IMR-90 (cell line): ENCODE data around the gene HSPD1. TPM values are rescaled to one million over a fixed set of nuclear protein-coding genes. Genes with fewer than 3 reads are reported as not detected.

ENCODE experiments used
- ATAC-seq: fragments of 200-7000 bp; cut with Tn5 transposase; 2 replicates; pipeline ENCODE4 v1.9.1; 2020; ENCODE audit warnings: low read depth, mild to moderate bottlenecking, moderate library complexity
- BruUV-seq: library from RNA; stranded (reverse); fragments of 400-500 nt; replicated peaks from 2 replicates; lab custom pipeline; 2021; lab: Mats Ljungman, UMichigan
- CTCF ChIA-PET: fragments of 300-600 bp; formaldehyde crosslinking; extraction: SDS; loops from one replicate; lab custom pipeline; 2021; ENCODE audit warnings: antibody characterized with exemption; lab: Yijun Ruan, JAX
- POLR2A ChIA-PET: fragments of 300-600 bp; sonication (Branson Sonifier 250); formaldehyde crosslinking; loops from one replicate; lab custom pipeline; 2022; ENCODE audit warnings: antibody characterized with exemption; ENCODE audit not compliant: unreplicated experiment; lab: Charles Lee
- DNase-seq: peaks from one replicate; pipeline ENCODE4 v3.0.0; 2013
- H2AFZ ChIP-seq: replicated peaks from 2 replicates; pipeline ENCODE3; 2013; ENCODE audit warnings: low read length, mild to moderate bottlenecking; ENCODE audit not compliant: poor library complexity
- H2AK5ac ChIP-seq: 2 replicates; pipeline ENCODE4 v1.6.1; 2013; ENCODE audit warnings: low read depth, low read length, inconsistent platforms
- H2AK9ac ChIP-seq: replicated peaks from 2 replicates; pipeline ENCODE3; 2013; ENCODE audit warnings: mild to moderate bottlenecking, low read depth, low read length, moderate library complexity; ENCODE audit not compliant: poor library complexity
- H2BK120ac ChIP-seq: 2 replicates; pipeline ENCODE4 v1.6.1; 2013; ENCODE audit warnings: low read depth, low read length, inconsistent platforms
- H2BK15ac ChIP-seq: 3 replicates; pipeline ENCODE4 v1.6.1; 2013; ENCODE audit warnings: low read depth, low read length, inconsistent platforms
- H2BK20ac ChIP-seq: 2 replicates; pipeline ENCODE4 v1.6.1; 2013; ENCODE audit warnings: low read depth, mild to moderate bottlenecking, inconsistent platforms, low read length, moderate library complexity
- H2BK5ac ChIP-seq: 2 replicates; pipeline ENCODE4 v1.6.1; 2013; ENCODE audit warnings: mild to moderate bottlenecking, low read depth, low read length, inconsistent platforms; ENCODE audit not compliant: poor library complexity, severe bottlenecking
- H3K14ac ChIP-seq: replicated peaks from 2 replicates; pipeline ENCODE4 v1.6.1; 2013; ENCODE audit warnings: low read depth, low read length, inconsistent platforms
- H3K18ac ChIP-seq: 2 replicates; pipeline ENCODE4 v1.6.1; 2013; ENCODE audit warnings: low read depth, low read length, control low read depth
- H3K23ac ChIP-seq: 2 replicates; pipeline ENCODE4 v1.6.1; 2013; ENCODE audit warnings: low read depth, low read length, inconsistent platforms
- H3K27ac ChIP-seq: 2 replicates; pipeline ENCODE4 v1.5.1; 2013; ENCODE audit warnings: mild to moderate bottlenecking, control low read depth, low read length; ENCODE audit not compliant: insufficient read depth
- H3K27me3 ChIP-seq: 2 replicates; pipeline ENCODE4 v1.6.1; 2013; ENCODE audit warnings: low read length; ENCODE audit not compliant: control insufficient read depth, insufficient read depth
- H3K36me3 ChIP-seq: 2 replicates; pipeline ENCODE4 v1.6.1; 2013; ENCODE audit warnings: low read length, mixed read lengths; ENCODE audit not compliant: control insufficient read depth, insufficient read depth
- H3K4ac ChIP-seq: 2 replicates; pipeline ENCODE4 v1.6.1; 2013; ENCODE audit warnings: low read depth, low read length, inconsistent platforms
- H3K4me1 ChIP-seq: 2 replicates; pipeline ENCODE4 v1.6.1; 2013; ENCODE audit warnings: low read length, mixed read lengths; ENCODE audit not compliant: control insufficient read depth, insufficient read depth
- H3K4me2 ChIP-seq: 2 replicates; pipeline ENCODE4 v1.6.1; 2013; ENCODE audit warnings: low read depth, mild to moderate bottlenecking, control low read depth, low read length, moderate library complexity
- H3K4me3 ChIP-seq: 2 replicates; pipeline ENCODE4 v1.5.1; 2013; ENCODE audit warnings: low read depth, mild to moderate bottlenecking, control low read depth, low read length, moderate library complexity; ENCODE audit not compliant: insufficient read depth
- H3K56ac ChIP-seq: 2 replicates; pipeline ENCODE4 v1.6.1; 2013; ENCODE audit warnings: low read length, inconsistent platforms; ENCODE audit not compliant: insufficient read depth; ENCODE audit errors: extremely low read depth
- H3K79me1 ChIP-seq, 2 experiments: 2 replicates each; pipeline ENCODE4 v1.6.1; 2013; ENCODE audit warnings: low read length in 2 of 2, inconsistent platforms in 1 of 2, low read depth in 1 of 2
- H3K9ac ChIP-seq: 2 replicates; pipeline ENCODE4 v1.6.1; 2013; ENCODE audit warnings: low read depth, low read length, control low read depth
- H3K9me1 ChIP-seq: 2 replicates; pipeline ENCODE4 v1.6.1; 2013; ENCODE audit warnings: low read length, inconsistent platforms; ENCODE audit not compliant: insufficient read depth
- H3K9me3 ChIP-seq: 2 replicates; pipeline ENCODE4 v1.6.1; 2013; ENCODE audit warnings: low read length; ENCODE audit not compliant: control insufficient read depth, insufficient read depth
- H4K20me1 ChIP-seq: 2 replicates; pipeline ENCODE4 v1.6.1; 2013; ENCODE audit warnings: low read length, inconsistent platforms; ENCODE audit not compliant: insufficient read depth
- H4K5ac ChIP-seq: 2 replicates; pipeline ENCODE4 v1.6.1; 2013; ENCODE audit warnings: mild to moderate bottlenecking, low read depth, low read length, control low read depth
- H4K8ac ChIP-seq, 2 experiments: 2 replicates each; pipeline ENCODE4 v1.6.1; 2013; ENCODE audit warnings: low read depth in 2 of 2, low read length in 2 of 2, control low read depth in 1 of 2, inconsistent platforms in 1 of 2
- H4K91ac ChIP-seq: 2 replicates; pipeline ENCODE4 v1.6.1; 2013; ENCODE audit warnings: low read depth, low read length, inconsistent platforms; ENCODE audit not compliant: insufficient read depth
- MXI1 ChIP-seq: IDR thresholded peaks from 2 replicates; pipeline ENCODE4 v1.6.1; 2012; ENCODE audit warnings: low read depth, mild to moderate bottlenecking, low read length, moderate library complexity, borderline replicate concordance
- USF2 ChIP-seq: fragments of 150-350 bp; IDR thresholded peaks from 2 replicates; pipeline ENCODE4 v1.6.1; 2017; ENCODE audit warnings: mild to moderate bottlenecking, antibody characterized with exemption, low read length, low read depth
- WGBS, 2 experiments: methylation state at CpG; one replicate each; pipeline versions ENCODE4 v1.1.5 to v1.1.7; 2013; ENCODE audit warnings: missing lambda C conversion rate in 2 of 2; ENCODE audit not compliant: insufficient read length in 1 of 2; ENCODE audit errors: extremely low coverage in 2 of 2; 5-methylcytosine and 5-hydroxymethylcytosine counted together
- dilution Hi-C: fragments of 300-500 bp; cut with HindIII; formaldehyde crosslinking; loops from one replicate; pipeline ENCODE4 v1.14.3; 2018; ENCODE audit warnings: low sequenced_read_pairs; ENCODE audit not compliant: unreplicated experiment
- in situ Hi-C: fragments of 300-500 bp; cut with MboI; formaldehyde crosslinking; loops from 3 replicates; pipeline ENCODE4 v1.14.3; 2019; ENCODE audit warnings: low sequenced_read_pairs, inconsistent platforms, mixed read lengths
- intact Hi-C: fragments of 100-400 bp; cut with micrococcal nuclease; formaldehyde crosslinking; loops from 2 replicates; pipeline ENCODE4 v1.10.0; 2022
- polyA plus RNA-seq, 3 experiments: library from polyadenylated mRNA; depleted of rRNA; stranded (reverse); fragments of >200 nt; gene quantifications; 2 replicates each; pipeline ENCODE4 v1.2.3, GENCODE V29; 2012; ENCODE audit warnings: low replicate concordance in 1 of 3
- total RNA-seq: library from RNA; depleted of rRNA; stranded (reverse); fragments of >200 nt; gene quantifications from 2 replicates; pipeline ENCODE4 v1.2.3, GENCODE V29; 2012
- TF ChIP-seq, protein P1 (sequence below): fragments of 150-350 bp; IDR thresholded peaks from 2 replicates; pipeline ENCODE4 v1.6.1; 2016; ENCODE audit warnings: low read depth, mild to moderate bottlenecking, low read length, moderate library complexity, borderline replicate concordance

HSPD1 gene
- total and polyA plus RNA-seq, 2 of the 4 experiments (the other 2 are of a cell fraction) = 171 TPM

DNA sequence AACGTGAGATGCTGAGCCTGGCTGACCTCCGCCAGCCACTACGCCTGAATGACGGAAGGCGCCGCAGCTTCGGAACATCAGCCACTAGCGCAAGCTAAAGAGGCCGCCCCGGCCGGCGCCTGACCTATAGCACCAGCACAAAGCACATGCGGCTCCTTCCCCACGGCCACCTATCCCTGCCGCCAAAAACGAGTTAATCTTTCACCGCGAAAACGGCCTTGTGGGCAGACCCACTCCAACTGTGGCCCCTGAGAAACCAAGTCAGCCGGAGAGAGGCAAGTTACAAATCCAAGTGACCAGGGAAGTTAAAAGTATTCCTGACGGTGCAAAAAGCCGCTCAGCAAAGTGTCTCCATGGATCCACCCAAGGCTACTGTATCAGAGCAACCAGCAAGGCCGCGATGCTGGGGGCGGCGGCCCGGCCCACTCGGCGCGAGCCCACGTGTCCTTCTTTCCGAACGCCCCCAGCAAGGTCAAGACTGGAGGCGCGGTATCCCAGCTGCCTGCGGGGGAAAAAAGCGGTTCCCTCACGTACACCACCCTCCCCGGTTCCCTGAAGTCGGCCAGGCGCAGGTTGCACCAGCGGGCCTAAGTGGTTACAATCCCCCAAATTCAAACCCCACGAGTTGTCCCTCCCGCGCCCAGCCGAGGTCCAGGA is 575 bp downstream of the HSPD1 start:
- H4K8ac ChIP-seq = peak overlapping the region; percentile 55 to 71; a peak in 3 of 4 replicates
- H3K18ac ChIP-seq = no peak overlapping the region
- in situ Hi-C loops = loop anchor here (5.0 kb wide), 1 partner anchor 82 kb away; no protein-coding TSS in a partner anchor
- WGBS, 2 experiments = 1% methylated on average over 14 of the region's 46 CpGs; no CpG with 5 or more reads in 1 of the 2 experiments
- dilution Hi-C loops = no loop called here
- peak overlapping the region; percentile 74 for H3K27ac ChIP-seq
- H3K79me1 ChIP-seq = peaks cover 18 to 43% of the 10 kb centered on the region in 2 experiments
- peak overlapping the region; percentile 69 for H2AK5ac ChIP-seq
- peak; percentile 73; the same call in 1 of the 2 replicates for TF ChIP-seq MXI1
- TF ChIP-seq, protein P1, sequence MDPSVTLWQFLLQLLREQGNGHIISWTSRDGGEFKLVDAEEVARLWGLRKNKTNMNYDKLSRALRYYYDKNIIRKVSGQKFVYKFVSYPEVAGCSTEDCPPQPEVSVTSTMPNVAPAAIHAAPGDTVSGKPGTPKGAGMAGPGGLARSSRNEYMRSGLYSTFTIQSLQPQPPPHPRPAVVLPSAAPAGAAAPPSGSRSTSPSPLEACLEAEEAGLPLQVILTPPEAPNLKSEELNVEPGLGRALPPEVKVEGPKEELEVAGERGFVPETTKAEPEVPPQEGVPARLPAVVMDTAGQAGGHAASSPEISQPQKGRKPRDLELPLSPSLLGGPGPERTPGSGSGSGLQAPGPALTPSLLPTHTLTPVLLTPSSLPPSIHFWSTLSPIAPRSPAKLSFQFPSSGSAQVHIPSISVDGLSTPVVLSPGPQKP = no peak
- TF ChIP-seq USF2 = peak; percentile 51; the same call in 1 of the 2 replicates
- H3K4ac ChIP-seq = peak overlapping the region; percentile 65
- ChIA-PET CTCF (no interaction called here), POLR2A (interaction anchor here (1.0 kb wide), 1 partner anchor 17 kb away, joined by 4 read pairs; no protein-coding TSS in a partner anchor)
- H3K4me2 ChIP-seq = peak overlapping the region; percentile 98
- H3K4me3 ChIP-seq = peak overlapping the region; percentile 74
- H3K9me3 ChIP-seq = no peaks in the 10 kb centered on the region
- H2BK20ac ChIP-seq = no peak overlapping the region
- H3K27me3 ChIP-seq = no peaks in the 10 kb centered on the region
- no TSS peak for BruUV-seq
- H2AK9ac ChIP-seq = peak overlapping the region; percentile 78
- intact Hi-C loops = loop anchor here (5.0 kb wide), 1 partner anchor 42 kb away; no protein-coding TSS in a partner anchor
- ATAC-seq = peak; percentile 5
- peaks cover 40% of the 10 kb centered on the region for H4K20me1 ChIP-seq
- H3K9ac ChIP-seq = peak overlapping the region; percentile 82
- peak overlapping the region; percentile 44; the same call in 1 of the 2 replicates for H4K91ac ChIP-seq
- H3K56ac ChIP-seq = peak overlapping the region; percentile 84; the same call in 1 of the 2 replicates
- H3K23ac ChIP-seq = peak overlapping the region; percentile 88
- H3K4me1 ChIP-seq = 0 out of 2 replicates have a peak, but pooled peaks cover 1% of the 10 kb centered on the region
- peak overlapping the region; percentile 90 for H2AFZ ChIP-seq
- no peak overlapping the region for H4K5ac ChIP-seq
- no peak overlapping the region for H2BK15ac ChIP-seq
- no peak overlapping the region for H2BK120ac ChIP-seq
- DNase-seq = peak; percentile 42
- 0 out of 2 replicates have a peak, but pooled peaks cover 3% of the 10 kb centered on the region for H3K9me1 ChIP-seq
- H3K36me3 ChIP-seq = peaks cover 13% of the 10 kb centered on the region
- H2BK5ac ChIP-seq = peak overlapping the region; percentile 16
- peak overlapping the region; percentile 77 for H3K14ac ChIP-seq
